NT2/D1 (cell line): ENCODE measurements around the gene AIF1L.

Source experiments
- YY1 ChIP-seq: IDR thresholded peaks from 2 replicates; pipeline ENCODE4 v1.6.1; 2011; ENCODE audit not compliant: insufficient read length, insufficient read depth
- ZNF274 ChIP-seq: IDR thresholded peaks from 2 replicates; pipeline ENCODE4 v1.6.1; 2011; ENCODE audit warnings: mild to moderate bottlenecking, low read depth, low read length

- TF ChIP-seq YY1 (no peak), ZNF274 (no peak)
These were observed 23.3 kb downstream of the AIF1L start for GRCh38 chr9:131119600-131119999.
